ENCODE data around the gene CREBRF.

Gene CREBRF, protein sequence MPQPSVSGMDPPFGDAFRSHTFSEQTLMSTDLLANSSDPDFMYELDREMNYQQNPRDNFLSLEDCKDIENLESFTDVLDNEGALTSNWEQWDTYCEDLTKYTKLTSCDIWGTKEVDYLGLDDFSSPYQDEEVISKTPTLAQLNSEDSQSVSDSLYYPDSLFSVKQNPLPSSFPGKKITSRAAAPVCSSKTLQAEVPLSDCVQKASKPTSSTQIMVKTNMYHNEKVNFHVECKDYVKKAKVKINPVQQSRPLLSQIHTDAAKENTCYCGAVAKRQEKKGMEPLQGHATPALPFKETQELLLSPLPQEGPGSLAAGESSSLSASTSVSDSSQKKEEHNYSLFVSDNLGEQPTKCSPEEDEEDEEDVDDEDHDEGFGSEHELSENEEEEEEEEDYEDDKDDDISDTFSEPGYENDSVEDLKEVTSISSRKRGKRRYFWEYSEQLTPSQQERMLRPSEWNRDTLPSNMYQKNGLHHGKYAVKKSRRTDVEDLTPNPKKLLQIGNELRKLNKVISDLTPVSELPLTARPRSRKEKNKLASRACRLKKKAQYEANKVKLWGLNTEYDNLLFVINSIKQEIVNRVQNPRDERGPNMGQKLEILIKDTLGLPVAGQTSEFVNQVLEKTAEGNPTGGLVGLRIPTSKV

DNA sequence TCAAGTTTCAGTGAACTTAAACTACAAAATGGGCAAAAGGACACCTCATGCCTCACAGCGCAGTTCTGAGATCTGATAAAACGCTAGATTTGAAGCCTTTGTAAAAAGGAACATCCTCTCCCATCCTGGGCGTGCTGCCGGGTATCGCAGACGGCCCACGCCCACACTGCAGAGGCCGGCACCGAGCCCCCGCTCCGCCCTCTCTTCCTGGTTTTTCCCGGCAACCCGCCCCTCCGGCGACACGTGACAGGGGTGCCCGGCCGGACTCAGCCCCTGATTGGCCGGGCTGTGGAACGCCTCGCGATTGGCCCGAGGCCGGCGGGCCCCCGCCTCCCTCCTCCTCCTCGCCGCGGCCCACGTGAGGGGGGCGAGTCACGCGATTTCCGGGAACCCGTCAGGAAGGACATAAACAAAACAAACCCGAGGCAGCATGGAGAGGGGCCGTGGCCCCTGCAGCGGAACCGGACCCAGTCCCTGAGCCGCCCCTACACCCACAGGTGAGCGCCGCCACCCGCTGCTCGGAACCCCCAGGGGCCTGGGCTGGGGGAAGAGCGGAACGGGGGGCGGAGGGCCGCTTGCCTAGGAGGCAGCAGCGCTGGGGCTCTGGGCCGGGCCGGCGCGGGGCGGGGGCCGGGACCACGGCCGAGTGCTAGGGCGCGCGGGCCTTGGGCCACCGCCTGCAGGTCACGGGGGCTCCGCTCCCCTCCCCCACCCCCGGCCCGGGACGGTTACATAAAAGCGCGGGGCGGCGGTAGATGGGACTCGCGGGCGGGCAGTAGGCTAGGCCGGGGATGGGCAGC lies at the start of gene CREBRF:
CREBRF (plus strand) TSS at position 370 of the 800 bp plus-strand sequence. CDS start 24,424 bp downstream, outside the sequence.
- H3K4me2 ChIP-seq (ENCODE audit: low read depth, low read length, poor library complexity, severe bottlenecking): peak within 1 kb of the TSS; percentile 87

DNA sequence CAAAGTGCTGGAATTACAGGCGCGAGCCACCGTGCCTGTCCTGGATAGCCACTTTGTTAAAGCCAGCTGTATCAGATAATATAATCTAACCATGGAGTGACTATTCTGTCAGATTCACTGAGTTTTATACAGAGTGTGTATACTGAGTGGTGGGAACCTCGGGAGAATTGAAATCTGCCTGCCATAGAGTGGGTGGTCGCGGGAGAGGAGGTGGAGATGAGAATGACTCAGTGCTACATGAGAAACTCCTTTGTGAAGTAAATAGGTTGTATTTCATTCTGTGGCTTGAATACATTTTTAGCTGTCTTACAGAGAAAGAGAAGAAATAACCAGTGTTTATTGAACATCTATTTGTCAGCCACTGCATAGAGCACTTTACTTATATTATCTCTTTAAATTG lies 46.1 kb upstream of the CREBRF start:
- no peak overlapping the region for H3K27ac ChIP-seq (ENCODE audit: low read depth, low read length)
- H3K79me2 ChIP-seq (ENCODE audit: insufficient read depth, low read length): peaks cover 93% of the 10 kb centered on the region
- no peak for TF ChIP-seq EZH2phosphoT487 (conservative IDR thresholded peaks at IDR 0.05; ENCODE audit: low read length)
- TF ChIP-seq, protein P1, sequence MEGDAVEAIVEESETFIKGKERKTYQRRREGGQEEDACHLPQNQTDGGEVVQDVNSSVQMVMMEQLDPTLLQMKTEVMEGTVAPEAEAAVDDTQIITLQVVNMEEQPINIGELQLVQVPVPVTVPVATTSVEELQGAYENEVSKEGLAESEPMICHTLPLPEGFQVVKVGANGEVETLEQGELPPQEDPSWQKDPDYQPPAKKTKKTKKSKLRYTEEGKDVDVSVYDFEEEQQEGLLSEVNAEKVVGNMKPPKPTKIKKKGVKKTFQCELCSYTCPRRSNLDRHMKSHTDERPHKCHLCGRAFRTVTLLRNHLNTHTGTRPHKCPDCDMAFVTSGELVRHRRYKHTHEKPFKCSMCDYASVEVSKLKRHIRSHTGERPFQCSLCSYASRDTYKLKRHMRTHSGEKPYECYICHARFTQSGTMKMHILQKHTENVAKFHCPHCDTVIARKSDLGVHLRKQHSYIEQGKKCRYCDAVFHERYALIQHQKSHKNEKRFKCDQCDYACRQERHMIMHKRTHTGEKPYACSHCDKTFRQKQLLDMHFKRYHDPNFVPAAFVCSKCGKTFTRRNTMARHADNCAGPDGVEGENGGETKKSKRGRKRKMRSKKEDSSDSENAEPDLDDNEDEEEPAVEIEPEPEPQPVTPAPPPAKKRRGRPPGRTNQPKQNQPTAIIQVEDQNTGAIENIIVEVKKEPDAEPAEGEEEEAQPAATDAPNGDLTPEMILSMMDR (IDR thresholded peaks at IDR 0.05; ENCODE audit: insufficient read depth, low read length, poor library complexity, severe bottlenecking): no peak
- no peaks in the 10 kb centered on the region for H3K36me3 ChIP-seq (ENCODE audit: low read length)
- H2AFZ ChIP-seq (ENCODE audit: low read depth, low read length, severe bottlenecking): no peak overlapping the region
- H3K27me3 ChIP-seq (ENCODE audit: low read length): no peaks in the 10 kb centered on the region
- H3K9ac ChIP-seq (ENCODE audit: low read length): no peak overlapping the region
- no peak overlapping the region for H3K4me2 ChIP-seq (ENCODE audit: low read depth, low read length, poor library complexity, severe bottlenecking)
- no peaks in the 10 kb centered on the region for H3K9me2 ChIP-seq (replicated peaks; ENCODE audit: insufficient read depth, low read length)
- no peak overlapping the region for H3K4me3 ChIP-seq (ENCODE audit: insufficient read depth, low read length, poor library complexity, severe bottlenecking)
- no peaks in the 10 kb centered on the region for H3K9me3 ChIP-seq (ENCODE audit: insufficient read depth, low read length)
- H4K20me1 ChIP-seq (ENCODE audit: low read depth, low read length): peaks cover 17% of the 10 kb centered on the region
- H3F3A ChIP-seq (ENCODE audit: insufficient read depth): peaks cover 3% of the 10 kb centered on the region

More for the DNA sequence above, at the start of gene CREBRF:
- peak within 1 kb of the TSS; percentile 68 for H3K4me3 ChIP-seq (ENCODE audit: insufficient read depth, low read length, poor library complexity, severe bottlenecking)
- peaks cover 19% of the 10 kb centered on the region for H3F3A ChIP-seq (ENCODE audit: insufficient read depth)
- H3K27ac ChIP-seq (ENCODE audit: low read depth, low read length): peak within 1 kb of the TSS; percentile 62
- peak within 1 kb of the TSS; percentile 70 for H3K9ac ChIP-seq (ENCODE audit: low read length)
- peaks cover 4% of the 10 kb centered on the region; the same call in 1 of the 2 replicates for H3K79me2 ChIP-seq (ENCODE audit: insufficient read depth, low read length)
- no peaks in the 10 kb centered on the region for H4K20me1 ChIP-seq (ENCODE audit: low read depth, low read length)
- H2AFZ ChIP-seq (ENCODE audit: low read depth, low read length, severe bottlenecking): peak within 1 kb of the TSS; percentile 87
- no peaks in the 10 kb centered on the region for H3K27me3 ChIP-seq (ENCODE audit: low read length)
- H3K9me2 ChIP-seq (replicated peaks; ENCODE audit: insufficient read depth, low read length): no peaks in the 10 kb centered on the region
- H3K36me3 ChIP-seq (ENCODE audit: low read length): no peaks in the 10 kb centered on the region
- TF ChIP-seq, protein P1 (IDR thresholded peaks at IDR 0.05; ENCODE audit: insufficient read depth, low read length, poor library complexity, severe bottlenecking): no peak
- no peak for TF ChIP-seq EZH2phosphoT487 (conservative IDR thresholded peaks at IDR 0.05; ENCODE audit: low read length)
- no peaks in the 10 kb centered on the region for H3K9me3 ChIP-seq (ENCODE audit: insufficient read depth, low read length)

DNA sequence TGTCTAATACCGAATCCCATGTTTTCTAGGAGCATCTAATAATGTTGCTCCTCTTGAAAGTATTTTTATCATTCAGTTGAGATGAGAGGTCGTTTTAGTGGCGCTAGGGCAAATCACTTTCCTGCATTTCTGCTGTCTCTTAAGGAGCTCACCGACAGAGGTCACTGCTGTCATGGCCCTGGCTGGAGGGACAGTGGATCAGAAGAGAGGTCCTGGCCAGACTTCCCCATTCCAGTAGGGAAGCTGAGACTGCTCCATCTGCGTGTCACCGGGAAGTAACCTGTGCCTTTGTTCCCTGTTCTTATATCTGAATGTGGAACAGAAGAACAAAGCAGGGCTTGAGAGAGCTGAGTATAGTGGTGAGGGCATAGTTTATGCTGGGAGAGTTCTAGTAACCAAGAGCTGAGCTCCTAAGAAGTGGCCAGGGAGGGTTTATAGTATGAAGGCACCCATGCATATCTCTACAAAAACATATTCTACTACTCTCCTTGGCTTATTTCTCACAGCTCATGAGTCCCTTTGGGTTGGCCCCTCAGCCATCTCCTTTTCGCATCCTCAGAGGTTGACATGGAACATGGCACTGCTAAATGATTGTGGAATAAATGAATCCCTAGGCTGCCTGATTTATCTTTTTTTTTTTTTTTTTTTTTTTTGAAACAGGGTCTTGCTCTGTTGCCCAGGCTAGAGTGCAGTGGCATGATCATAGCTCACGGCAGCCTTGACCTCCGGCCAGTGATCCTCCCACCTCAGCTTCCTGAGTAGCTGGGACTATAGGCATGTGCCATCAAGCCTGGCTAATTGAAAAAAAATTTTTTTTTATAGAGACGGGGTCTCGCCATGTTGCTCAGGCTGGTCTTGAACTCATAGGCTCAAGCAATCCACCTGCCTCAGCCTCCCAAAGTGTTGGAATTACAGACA lies 45.3 kb upstream of the CREBRF start:
- H3K4me2 ChIP-seq (ENCODE audit: low read depth, low read length, poor library complexity, severe bottlenecking): no peak overlapping the region
- peaks cover 14% of the 10 kb centered on the region for H4K20me1 ChIP-seq (ENCODE audit: low read depth, low read length)
- H3K27ac ChIP-seq (ENCODE audit: low read depth, low read length): no peak overlapping the region
- H3K27me3 ChIP-seq (ENCODE audit: low read length): no peaks in the 10 kb centered on the region
- no peak overlapping the region for H3K9ac ChIP-seq (ENCODE audit: low read length)
- H3K9me3 ChIP-seq (ENCODE audit: insufficient read depth, low read length): no peaks in the 10 kb centered on the region
- H3F3A ChIP-seq (ENCODE audit: insufficient read depth): peaks cover 3% of the 10 kb centered on the region; the same call in 1 of the 2 replicates
- TF ChIP-seq, protein P1 (IDR thresholded peaks at IDR 0.05; ENCODE audit: insufficient read depth, low read length, poor library complexity, severe bottlenecking): no peak
- no peak for TF ChIP-seq EZH2phosphoT487 (conservative IDR thresholded peaks at IDR 0.05; ENCODE audit: low read length)
- H3K4me3 ChIP-seq (ENCODE audit: insufficient read depth, low read length, poor library complexity, severe bottlenecking): no peak overlapping the region
- no peaks in the 10 kb centered on the region for H3K36me3 ChIP-seq (ENCODE audit: low read length)
- H3K79me2 ChIP-seq (ENCODE audit: insufficient read depth, low read length): peaks cover 93% of the 10 kb centered on the region
- no peaks in the 10 kb centered on the region for H3K9me2 ChIP-seq (replicated peaks; ENCODE audit: insufficient read depth, low read length)
- H2AFZ ChIP-seq (ENCODE audit: low read depth, low read length, severe bottlenecking): no peak overlapping the region

All from SU-DHL-6 (cell line).